ENCODE results near the gene POGZ. TPM values are rescaled to one million over a fixed set of nuclear protein-coding genes. Genes with fewer than 3 reads are reported as not detected.

POGZ gene
- total RNA-seq, 1 donor from 2014 or later: 145 TPM

GRCh38 chr1:151370211-151370911, 88.9 kb downstream of the POGZ start:
- H3K4me1 Mint-ChIP-seq: peaks cover 29% of the 10 kb centered on the region

GRCh38 chr1:151369621-151370048, 89.7 kb downstream of the POGZ start:
- no peak for DNase-seq (ENCODE audit: low read depth, low spot score)
- no peak overlapping the region for H3K4me3 Mint-ChIP-seq
- no peaks in the 10 kb centered on the region for H3K9me3 Mint-ChIP-seq
- no peak overlapping the region for H3K27ac Mint-ChIP-seq (ENCODE audit: unreplicated experiment)
- H3K27me3 Mint-ChIP-seq (ENCODE audit: low read depth): no peaks in the 10 kb centered on the region
- H3K4me1 Mint-ChIP-seq: peaks cover 29% of the 10 kb centered on the region
- no peak for TF ChIP-seq CTCF (conservative IDR thresholded peaks at IDR 0.05)
- H3K36me3 Mint-ChIP-seq (ENCODE audit: low read depth): no peaks in the 10 kb centered on the region

More at GRCh38 chr1:151370211-151370911, 88.9 kb downstream of the POGZ start:
- Mint-ChIP-seq H3K36me3 (ENCODE audit: low read depth) (no peaks in the 10 kb centered on the region), H3K9me3 (no peaks in the 10 kb centered on the region), H3K27ac (ENCODE audit: unreplicated experiment) (no peak overlapping the region), H3K4me3 (no peak overlapping the region), H3K27me3 (ENCODE audit: low read depth) (no peaks in the 10 kb centered on the region)
- no peak for TF ChIP-seq CTCF (conservative IDR thresholded peaks at IDR 0.05)
- no peak for DNase-seq (ENCODE audit: low read depth, low spot score)

GRCh38 chr1:151369302-151369610, 90.0 kb downstream of the POGZ start:
- Mint-ChIP-seq H3K4me1 (peaks cover 29% of the 10 kb centered on the region), H3K36me3 (ENCODE audit: low read depth) (peaks cover 1% of the 10 kb centered on the region), H3K27me3 (ENCODE audit: low read depth) (no peaks in the 10 kb centered on the region), H3K4me3 (no peak overlapping the region), H3K9me3 (peaks cover under 1% of the 10 kb centered on the region), H3K27ac (ENCODE audit: unreplicated experiment) (no peak overlapping the region)
- TF ChIP-seq CTCF (conservative IDR thresholded peaks at IDR 0.05): no peak
- no peak for DNase-seq (ENCODE audit: low read depth, low spot score)

GRCh38 chr1:151368393-151369301, 90.6 kb downstream of the POGZ start:
- DNase-seq (ENCODE audit: low read depth, low spot score): no peak
- Mint-ChIP-seq H3K9me3 (peaks cover 6% of the 10 kb centered on the region), H3K36me3 (ENCODE audit: low read depth) (peaks cover 7% of the 10 kb centered on the region), H3K4me1 (peaks cover 23% of the 10 kb centered on the region), H3K4me3 (no peak overlapping the region), H3K27ac (ENCODE audit: unreplicated experiment) (no peak overlapping the region), H3K27me3 (ENCODE audit: low read depth) (no peaks in the 10 kb centered on the region)
- no peak for TF ChIP-seq CTCF (conservative IDR thresholded peaks at IDR 0.05)

GRCh38 chr1:151367658-151368392, 91.5 kb downstream of the POGZ start:
- no peaks in the 10 kb centered on the region for H3K27me3 Mint-ChIP-seq (ENCODE audit: low read depth)
- H3K36me3 Mint-ChIP-seq (ENCODE audit: low read depth): peaks cover 16% of the 10 kb centered on the region
- H3K27ac Mint-ChIP-seq (ENCODE audit: unreplicated experiment): no peak overlapping the region
- no peak overlapping the region for H3K4me3 Mint-ChIP-seq
- H3K9me3 Mint-ChIP-seq: peaks cover 13% of the 10 kb centered on the region
- peaks cover 14% of the 10 kb centered on the region for H3K4me1 Mint-ChIP-seq
- DNase-seq (ENCODE audit: low read depth, low spot score): no peak
- TF ChIP-seq CTCF (conservative IDR thresholded peaks at IDR 0.05): no peak
